Right ventricle myocardium superior (tissue), 1 donor: ENCODE measurements around the gene TWF2. TPM values are rescaled to one million over a fixed set of nuclear protein-coding genes. Genes with fewer than 3 reads are reported as not detected.

Experiments used
- ATAC-seq: fragments of 200-7000 bp; cut with Tn5 transposase; one replicate; pipeline ENCODE4 v1.9.1; 2020; ENCODE audit warnings: mild to moderate bottlenecking; ENCODE audit not compliant: poor library complexity
- DNase-seq: peaks from one replicate; pipeline ENCODE4 v3.0.0-alpha.2; 2020
- intact Hi-C: fragments of 100-400 bp; cut with DNase I; formaldehyde crosslinking; loops from one replicate; pipeline ENCODE4 v1.11.2; 2022
- total RNA-seq: library from RNA; stranded (reverse); fragmentation: NEBNext Ultra II Directional; extraction: Animal tissue kit (Norgen Biotek cat#: 25700); gene quantifications from one replicate; pipeline ENCODE4 v1.2.1, GENCODE V29; 2021
- donor health status: DM: no; HTN: yes; CAD: no; lungs with severe emphysema.

The TWF2 gene
- total RNA-seq, 1 donor from 2014 or later = 131 TPM

DNA sequence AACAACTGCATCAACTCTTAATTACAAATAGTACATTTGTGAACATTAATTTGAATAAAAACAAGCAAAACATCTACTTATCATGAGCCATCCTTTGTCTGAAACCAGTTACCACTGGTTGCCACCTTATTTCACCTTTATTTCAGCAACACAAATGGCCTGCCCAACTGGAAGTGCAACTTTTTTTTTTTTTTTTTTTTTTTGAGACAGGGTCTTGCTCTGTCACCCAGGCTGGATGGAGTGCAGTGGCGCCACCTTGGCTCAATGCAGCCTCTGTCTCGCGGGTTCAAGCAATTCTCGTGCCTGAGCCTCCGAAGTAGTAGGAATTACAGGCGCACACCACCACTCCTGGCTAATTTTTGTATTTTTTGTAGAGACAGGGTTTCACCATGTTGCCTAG lies 26.4 kb upstream of the TWF2 start:
- intact Hi-C loops = no loop called here
- no peak for DNase-seq
- ATAC-seq = no peak

DNA sequence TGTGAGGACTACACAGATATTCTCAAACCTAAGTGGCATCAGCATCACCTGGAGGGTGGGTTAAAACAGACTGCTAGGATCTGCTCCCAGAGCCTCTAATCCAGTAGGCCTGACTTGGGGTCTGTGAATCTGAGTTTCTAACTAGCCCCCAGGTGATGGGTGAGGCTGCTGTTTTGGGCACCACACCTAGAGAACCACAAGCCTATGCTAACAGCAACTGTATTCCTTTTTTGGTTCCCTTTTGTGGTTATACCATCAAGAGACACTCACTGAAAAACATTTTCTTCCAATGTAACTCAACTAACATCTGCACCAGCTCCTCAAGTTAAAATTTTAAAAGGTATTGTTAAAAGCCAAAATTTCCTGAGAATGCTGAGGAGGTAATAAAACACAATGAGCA lies 23.5 kb upstream of the TWF2 start:
- no peak for ATAC-seq
- intact Hi-C loops = no loop called here

DNA sequence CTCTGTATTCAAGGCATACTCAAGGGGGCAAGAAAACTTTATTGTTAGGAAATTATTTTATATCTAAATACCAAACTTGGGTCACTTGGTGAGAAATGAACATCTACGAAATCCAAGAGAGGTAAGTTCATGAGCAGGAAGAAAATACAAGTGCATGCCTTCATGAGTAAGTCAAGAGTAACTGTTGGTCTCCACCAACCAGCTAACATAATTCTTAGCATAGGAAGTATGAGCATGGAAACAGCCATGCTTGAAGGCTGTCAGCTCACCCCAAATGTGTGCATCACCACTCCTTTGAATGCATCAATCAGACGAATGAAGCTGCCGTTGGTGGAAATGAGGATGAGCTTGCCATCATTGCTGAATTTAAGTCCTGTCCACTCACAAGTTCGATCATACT lies 20.5 kb upstream of the TWF2 start:
- intact Hi-C loops = no loop called here
- DNase-seq = no peak
- ATAC-seq = no peak

More for the DNA sequence above, 23.5 kb upstream of the TWF2 start:
- DNase-seq = no peak

DNA sequence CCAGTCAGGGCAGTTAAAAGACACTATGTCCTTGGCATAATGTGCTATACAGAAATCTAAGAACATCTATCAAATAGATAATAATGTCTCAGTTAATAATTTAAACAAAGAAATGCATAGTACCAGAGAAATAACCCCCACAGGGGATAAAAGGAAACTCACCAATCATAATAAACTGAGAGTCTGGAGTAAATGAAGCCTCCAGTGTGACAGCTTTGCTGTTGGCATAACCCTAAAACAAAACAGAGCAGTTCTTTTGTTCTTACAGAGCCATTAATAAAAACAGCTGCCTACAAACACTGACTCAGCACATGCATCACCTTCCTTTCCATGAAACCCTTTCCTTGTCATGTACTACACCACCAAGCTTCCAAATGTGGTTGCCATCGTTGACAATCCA lies 20.1 kb upstream of the TWF2 start:
- intact Hi-C loops = no loop called here
- DNase-seq (no peak), ATAC-seq (no peak)

DNA sequence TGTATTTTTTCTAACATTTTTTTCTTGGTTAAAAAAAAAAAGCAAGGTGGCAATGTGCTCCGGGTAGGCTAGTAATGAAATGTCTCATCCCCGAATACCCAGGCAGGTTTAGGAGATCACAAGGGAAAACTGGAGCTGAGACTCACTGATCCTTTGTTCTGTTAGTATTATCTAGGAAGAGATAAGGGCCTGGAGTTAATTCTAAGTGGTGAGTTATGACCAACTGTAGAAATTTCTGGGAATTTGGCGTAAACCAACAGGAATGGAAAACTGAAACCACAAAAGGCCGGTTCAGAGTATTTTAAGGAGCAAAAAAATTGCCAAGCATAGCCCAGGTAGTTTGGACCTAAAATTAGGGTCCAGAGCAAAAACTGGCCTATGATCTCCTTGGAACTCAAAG lies 19.0 kb upstream of the TWF2 start:
- ATAC-seq = no peak
- DNase-seq = no peak
- intact Hi-C loops = no loop called here

DNA sequence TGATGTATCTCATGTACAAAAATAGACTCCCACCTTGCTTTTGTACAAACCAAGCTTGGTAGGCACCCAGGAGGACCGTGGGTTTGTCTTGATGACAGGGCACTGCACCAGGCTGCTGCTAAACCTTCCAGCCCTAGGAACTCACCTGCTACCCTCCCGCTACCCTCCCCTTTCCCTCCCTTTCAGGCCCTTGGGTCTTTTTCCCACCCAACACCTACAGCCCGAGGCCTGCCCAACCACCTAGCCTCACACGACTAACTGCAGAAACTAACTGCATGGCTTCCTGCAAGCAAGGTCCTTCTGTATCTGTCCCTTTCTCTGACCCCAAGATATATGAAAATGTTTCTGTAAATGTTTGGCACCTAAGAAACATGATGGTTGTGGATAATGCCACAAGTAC lies 17.7 kb upstream of the TWF2 start:
- DNase-seq (no peak), ATAC-seq (no peak)
- intact Hi-C loops = no loop called here

DNA sequence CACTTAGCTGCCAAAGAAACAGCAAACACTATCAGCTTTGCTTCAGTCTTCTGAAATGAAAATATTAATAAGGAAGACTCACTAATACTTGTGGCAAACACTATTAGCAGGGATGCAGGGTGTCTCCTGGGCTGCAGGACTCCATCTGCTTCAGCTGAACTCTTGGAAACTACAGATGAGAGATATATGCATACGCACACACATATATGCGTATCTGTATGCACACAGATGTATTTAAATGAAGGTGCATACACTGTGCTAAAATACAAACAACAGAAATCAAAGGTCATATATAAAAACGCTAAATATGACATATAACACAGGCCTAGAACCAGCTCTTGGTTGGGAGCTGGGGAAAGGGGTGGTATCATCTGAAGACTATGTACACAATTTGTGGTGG lies 17.2 kb upstream of the TWF2 start:
- no peak for DNase-seq
- intact Hi-C loops = no loop called here

DNA sequence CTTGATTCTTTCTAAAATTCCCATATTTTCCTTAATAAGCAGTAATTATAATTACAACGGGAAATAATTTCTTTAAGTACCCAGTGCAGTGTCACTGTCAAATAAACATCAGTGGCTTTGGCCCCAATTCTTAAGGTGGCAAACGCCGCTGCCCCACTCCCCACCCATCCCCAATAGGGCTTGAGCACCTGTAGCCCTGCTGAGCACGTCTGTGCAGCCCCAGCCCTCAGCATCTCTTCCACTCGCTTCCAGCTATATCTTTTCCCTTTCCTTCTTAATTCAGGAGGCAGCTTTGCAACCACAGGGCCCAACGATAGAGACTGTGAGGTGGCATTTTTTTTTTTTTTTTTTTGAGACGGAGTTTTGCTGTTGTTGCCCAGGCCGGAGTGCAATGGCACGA lies 15.7 kb upstream of the TWF2 start:
- intact Hi-C loops = no loop called here
- DNase-seq (no peak), ATAC-seq (no peak)

More for the DNA sequence above, 17.2 kb upstream of the TWF2 start:
- ATAC-seq = no peak

DNA sequence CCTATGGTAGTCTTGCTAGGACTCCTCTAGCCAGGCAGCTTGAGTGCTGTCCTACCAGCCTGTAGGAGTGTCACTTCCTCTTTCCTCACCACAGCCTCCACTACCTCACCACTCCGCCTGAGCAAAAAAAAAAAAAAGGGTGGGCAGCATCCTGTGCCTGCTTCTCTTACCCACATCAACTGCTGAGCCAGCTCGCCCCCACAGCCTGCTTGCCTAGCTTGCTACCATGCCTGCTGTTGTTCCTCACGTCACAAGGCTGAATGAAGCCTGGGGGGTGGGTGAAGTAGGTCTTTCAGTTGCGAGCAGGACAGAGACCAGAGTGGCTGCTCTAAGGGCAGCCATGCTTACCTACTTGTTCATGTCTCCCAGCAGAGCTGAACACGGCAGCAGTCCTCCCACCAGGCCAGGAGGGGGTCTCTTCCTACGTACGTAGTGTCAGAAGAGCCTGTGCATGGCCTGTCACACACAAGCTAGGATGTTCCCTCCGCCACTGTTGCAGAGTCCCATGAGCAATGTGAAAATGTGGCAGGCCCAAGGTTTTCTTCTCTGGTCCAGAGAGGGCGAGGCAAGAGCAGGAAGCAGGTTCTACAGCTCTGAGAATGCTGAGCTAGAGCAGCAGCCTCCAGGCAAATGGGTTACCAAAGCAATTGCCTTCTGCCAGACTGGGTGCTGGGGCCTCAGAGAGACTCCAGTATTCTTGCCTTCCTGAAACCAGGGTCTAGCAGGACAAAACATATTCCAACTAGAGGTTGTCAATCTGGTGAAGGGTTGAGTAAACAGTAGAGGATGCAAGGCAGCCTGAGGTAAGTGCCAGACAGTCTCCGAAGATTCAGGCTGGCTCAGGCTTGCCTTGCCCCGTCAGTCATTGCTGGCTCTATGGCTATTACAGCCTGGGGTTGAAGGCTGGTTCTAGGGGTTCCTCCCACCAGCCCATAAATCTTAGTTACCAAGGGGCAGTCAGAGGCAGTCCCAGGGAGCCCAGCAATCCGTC lies 14.7 kb upstream of the TWF2 start:
- peak; percentile 69 for DNase-seq
- ATAC-seq = peak; percentile 54
- intact Hi-C loops = no loop called here

DNA sequence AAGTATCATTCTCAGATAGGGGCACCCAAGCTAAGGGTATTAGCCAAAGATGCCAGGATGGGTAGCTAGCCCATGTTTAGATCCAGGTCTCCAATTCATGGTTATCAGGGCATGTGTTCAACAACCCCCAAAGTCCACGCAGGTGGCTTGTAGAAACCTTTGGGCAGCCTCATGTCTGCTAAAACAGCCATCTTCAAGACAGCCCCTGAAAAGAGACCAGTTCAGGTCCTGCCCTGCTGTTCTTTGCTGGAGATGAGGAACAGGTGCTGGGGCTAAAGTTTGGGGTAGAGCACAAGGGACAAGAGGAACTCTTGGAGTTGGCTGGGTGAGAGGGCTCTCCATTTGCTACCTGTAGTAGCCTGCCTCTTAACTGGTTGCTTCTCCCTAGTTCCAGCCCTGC lies 11.2 kb upstream of the TWF2 start:
- DNase-seq (no peak), ATAC-seq (no peak)
- intact Hi-C loops = no loop called here

DNA sequence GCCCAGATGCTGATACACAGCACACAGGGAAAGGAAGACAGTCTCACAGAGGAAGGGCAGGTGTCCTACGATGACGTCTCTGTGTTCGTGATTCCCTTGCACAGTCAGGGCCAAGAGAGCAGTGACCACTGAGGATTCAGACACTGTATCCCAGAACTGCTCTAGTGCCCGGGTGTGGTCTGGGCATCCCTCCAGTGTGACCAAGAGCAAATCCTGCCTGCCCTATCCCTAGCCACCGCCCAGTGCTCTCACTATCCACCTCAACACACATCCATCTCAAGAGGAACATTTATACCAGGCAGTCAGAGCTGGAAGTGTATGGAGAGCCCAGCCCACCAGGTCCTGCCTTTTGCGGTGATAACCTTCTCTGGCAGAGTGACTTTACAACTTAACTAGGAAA lies 10.7 kb upstream of the TWF2 start:
- DNase-seq = no peak
- no peak for ATAC-seq

DNA sequence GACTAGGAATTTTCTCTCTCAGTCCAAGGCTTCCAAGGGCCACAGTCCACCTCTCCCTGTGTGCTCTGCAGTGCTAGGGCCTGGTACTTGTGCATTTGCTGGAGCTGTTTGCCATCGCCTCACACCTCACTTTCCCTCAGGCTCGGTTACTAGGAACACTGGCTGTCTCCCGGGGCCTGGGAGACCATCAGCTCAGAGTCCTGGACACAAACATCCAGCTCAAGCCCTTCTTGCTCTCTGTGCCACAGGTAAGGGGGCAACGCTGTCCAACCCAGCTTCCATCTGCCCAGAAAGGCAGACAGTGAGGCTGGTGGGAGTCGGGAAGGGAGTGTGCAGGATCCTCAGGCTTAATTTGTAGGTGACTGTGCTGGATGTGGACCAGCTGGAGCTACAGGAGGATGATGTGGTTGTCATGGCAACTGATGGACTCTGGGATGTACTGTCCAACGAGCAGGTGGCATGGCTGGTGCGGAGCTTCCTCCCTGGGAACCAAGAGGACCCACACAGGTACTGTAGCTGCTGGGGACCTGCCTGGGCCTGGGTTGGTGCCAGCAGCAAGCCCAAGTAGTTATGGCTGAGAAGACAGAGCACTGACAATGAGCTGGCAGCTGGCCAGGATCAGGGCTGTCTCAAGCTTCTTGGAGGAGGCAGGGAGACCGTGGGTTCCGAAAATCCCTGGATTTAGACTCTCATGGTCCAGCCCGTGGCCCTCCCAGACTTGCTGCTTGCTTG lies 10.0 kb upstream of the TWF2 start:
- no peak for ATAC-seq
- intact Hi-C loops = no loop called here

More for the DNA sequence above, 10.7 kb upstream of the TWF2 start:
- intact Hi-C loops = no loop called here

DNA sequence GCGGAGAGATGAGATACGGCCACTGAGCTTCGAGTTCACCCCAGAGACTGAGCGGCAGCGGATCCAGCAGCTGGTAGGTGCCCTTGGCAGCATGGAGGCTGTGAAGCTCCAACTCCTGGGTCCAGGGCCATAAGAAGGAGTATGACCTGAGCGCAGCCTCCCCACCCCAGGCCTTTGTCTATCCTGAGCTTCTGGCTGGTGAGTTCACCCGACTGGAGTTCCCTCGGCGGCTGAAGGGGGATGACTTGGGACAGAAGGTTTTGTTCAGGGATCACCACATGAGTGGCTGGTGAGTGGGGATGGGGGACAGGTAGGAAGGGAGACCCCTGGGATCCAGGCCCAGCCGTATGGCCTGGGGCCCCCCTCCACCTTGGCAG lies 9.2 kb upstream of the TWF2 start:
- DNase-seq = no peak
- ATAC-seq = no peak
- intact Hi-C loops = no loop called here

More for the DNA sequence above, 10.0 kb upstream of the TWF2 start:
- DNase-seq = peak; percentile 69

DNA sequence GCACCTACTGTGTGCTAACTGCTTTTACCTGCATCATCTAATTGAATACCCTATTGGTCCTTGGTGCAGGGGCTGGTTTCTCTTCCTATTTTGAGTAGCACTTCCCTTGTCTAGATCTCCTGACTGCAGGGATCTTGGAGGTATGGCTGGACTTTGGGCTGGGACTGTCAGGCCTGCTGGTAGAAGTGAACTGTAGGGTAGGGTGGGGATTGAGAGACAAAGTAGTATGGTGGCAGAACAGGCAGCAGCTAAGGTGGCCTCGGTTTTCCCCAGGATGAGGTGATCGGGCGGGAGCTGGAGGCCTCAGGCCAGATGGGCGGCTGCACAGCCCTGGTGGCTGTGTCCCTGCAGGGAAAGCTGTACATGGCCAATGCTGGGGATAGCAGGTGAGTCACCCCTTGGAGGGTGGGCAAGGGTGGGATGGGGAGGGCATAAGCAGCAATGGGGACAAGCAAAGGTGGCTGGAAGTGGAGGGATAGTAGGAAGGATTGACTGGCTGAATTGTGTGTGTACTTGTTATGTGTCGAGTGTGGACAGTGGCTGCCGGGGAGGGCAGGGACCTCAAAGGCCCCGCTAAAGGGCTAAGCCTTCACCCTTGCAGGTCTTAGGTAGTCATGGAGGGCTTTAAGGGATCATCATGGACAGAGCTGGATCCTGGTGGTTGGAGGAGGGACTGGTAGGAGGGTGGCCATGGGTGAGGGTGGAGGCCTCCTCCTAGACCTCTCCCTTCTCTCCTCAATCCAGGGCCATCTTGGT lies 8.6 kb upstream of the TWF2 start:
- no peak for DNase-seq
- intact Hi-C loops = no loop called here
- no peak for ATAC-seq

DNA sequence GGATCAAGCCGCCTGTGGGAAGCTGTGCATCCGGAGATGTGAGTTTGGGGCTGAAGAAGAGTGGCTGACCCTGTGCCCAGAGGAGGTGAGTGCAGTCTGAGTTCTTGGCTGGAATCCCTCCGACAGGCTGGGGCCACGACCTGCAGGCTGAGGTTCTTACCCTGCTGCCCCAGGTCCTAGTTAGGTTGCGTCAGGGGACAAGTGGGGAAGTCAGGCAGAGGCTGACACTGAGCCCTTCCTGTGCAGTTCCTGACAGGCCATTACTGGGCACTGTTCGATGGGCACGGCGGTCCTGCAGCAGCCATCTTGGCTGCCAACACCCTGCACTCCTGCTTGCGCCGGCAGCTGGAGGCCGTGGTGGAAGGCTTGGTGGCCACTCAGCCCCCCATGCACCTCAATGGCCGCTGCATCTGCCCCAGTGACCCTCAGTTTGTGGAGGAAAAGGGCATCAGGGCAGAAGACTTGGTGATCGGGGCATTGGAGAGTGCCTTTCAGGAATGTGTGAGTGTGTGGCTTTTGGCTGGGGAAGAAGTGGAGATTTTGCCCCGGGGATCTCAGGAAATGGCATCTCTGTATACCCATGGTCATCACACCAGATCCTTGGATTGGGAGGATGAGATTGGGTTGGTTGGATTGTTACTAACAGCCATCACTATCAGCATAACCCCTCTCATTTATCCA lies 7.9 kb upstream of the TWF2 start:
- DNase-seq (no peak), ATAC-seq (peak; percentile 13)
- intact Hi-C loops = no loop called here

DNA sequence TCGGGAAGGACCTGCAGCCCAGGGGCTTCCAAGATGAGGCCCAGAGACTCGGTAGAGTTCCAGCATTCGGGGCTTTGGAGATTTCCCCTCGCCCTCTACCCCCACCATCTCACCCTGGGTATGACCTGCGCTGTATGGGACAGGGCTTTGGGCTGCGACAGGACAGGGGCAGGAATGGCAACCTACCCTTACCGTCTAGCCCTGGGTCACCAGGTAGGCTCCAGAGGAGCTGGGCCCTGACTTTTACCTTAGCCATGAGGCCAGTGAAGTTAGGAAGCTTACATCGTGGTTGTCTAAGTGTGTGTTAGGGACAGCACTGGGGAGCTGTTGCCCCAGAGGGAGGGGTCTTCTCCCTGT lies 7.3 kb upstream of the TWF2 start:
- no peak for ATAC-seq
- intact Hi-C loops = no loop called here
- no peak for DNase-seq

DNA sequence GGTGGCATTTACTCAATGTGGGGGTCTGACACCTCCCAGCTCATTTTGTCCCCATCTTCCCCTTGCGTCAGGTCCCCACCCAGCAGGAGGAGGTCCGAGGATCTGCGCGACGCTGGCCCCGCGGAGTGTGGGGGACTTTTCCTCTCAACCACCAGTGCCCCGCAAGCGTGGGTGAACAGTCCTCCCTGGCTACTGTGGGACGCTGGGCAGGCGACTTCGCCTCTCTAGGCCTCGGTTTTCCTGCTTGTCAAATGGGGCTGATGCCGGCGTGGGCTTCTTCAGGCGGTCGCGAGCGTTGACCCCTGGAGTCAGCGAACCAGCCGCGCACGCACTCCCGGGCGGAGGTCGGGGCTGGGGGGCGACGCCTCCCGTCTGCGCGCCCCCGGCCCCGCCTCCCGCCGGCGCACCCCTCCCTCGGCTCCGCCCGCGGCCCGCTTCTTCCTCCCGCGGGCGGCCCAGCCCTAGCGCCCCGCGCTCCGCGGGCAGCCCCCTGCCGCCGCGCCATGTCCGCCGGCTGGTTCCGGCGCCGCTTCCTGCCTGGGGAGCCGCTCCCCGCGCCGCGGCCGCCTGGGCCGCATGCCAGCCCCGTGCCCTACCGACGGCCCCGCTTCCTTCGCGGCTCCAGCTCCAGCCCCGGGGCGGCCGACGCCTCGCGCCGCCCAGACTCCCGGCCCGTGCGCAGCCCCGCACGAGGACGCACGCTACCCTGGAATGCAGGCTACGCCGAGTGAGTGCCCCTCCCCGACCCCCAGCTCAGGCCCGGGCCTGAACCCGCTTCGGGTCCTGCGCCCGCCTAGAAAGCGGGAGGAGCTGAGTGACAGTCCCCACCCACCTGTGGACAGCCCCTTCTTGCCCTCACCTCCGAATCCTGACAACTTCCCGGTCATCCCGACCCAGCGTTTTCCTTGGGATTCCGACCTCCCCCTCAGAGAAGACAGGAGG lies 6.6 kb upstream of the TWF2 start, which contains the start of gene PPM1M:
PPM1M (plus strand) TSS at position 438 of the 942 bp plus-strand sequence; CDS start at position 504, 66 bp downstream.
- intact Hi-C loops = no loop called here
- peak; percentile 71 for DNase-seq
- peak; percentile 62 for ATAC-seq
